OCI-M2 (cell line): Measurements from ENCODE around the gene CLPTM1.
"Not testable (repeated sequence)": the region's sequence is repeated elsewhere in the genome, so short reads cannot be mapped to it uniquely, and the experiment has no call there.

Experiments used
- DNase-seq: peaks from one replicate; lab custom pipeline; 2025; ENCODE audit not compliant: unreplicated experiment; lab: John Stamatoyannopoulos, UW

Gene CLPTM1

GRCh38 chr19:44954649-44955504 lies at the start of gene CLPTM1:
Gene CLPTM1, plus strand, starts transcription at chr19:44955380. Its CDS starts 16 bp downstream, at chr19:44955396.
- peak; percentile 96 for DNase-seq

GRCh38 chr19:44905437-44906160 lies 49.6 kb upstream of the CLPTM1 start, which contains the start of gene APOE:
Gene APOE, plus strand, starts transcription at chr19:44905796. Its CDS starts 829 bp downstream, at chr19:44906625.
- peak; percentile 45 for DNase-seq

GRCh38 chr19:44907613-44908012 lies 47.6 kb upstream of the CLPTM1 start:
- no peak for DNase-seq

GRCh38 chr19:44908074-44908835 lies 46.9 kb upstream of the CLPTM1 start:
- DNase-seq = no peak

- no peak for DNase-seq
Observed at GRCh38 chr19:44908836-44909261, 46.3 kb upstream of the CLPTM1 start.

GRCh38 chr19:44909775-44910174 lies 45.4 kb upstream of the CLPTM1 start:
- no peak for DNase-seq

GRCh38 chr19:44911896-44912295 lies 43.3 kb upstream of the CLPTM1 start:
- DNase-seq = not testable (repeated sequence)

- no peak for DNase-seq
Observed at GRCh38 chr19:44912854-44913253, 42.3 kb upstream of the CLPTM1 start.

- peak; percentile 75 for DNase-seq
Observed at GRCh38 chr19:44913512-44914432, 41.4 kb upstream of the CLPTM1 start.

- DNase-seq = peak; percentile 74
Observed at GRCh38 chr19:44914433-44915206, 40.6 kb upstream of the CLPTM1 start, which contains the start of gene APOC1. Gene APOC1, plus strand, starts transcription at chr19:44914608. Its CDS starts 284 bp downstream, at chr19:44914892.

GRCh38 chr19:44924243-44924725 lies 30.9 kb upstream of the CLPTM1 start:
- no peak for DNase-seq

- DNase-seq = no peak
Observed at GRCh38 chr19:44925114-44925891, 29.9 kb upstream of the CLPTM1 start.

- DNase-seq = not testable (repeated sequence)
Observed at GRCh38 chr19:44926245-44927077, 28.7 kb upstream of the CLPTM1 start.

GRCh38 chr19:44927746-44928145 lies 27.4 kb upstream of the CLPTM1 start:
- DNase-seq = no peak

GRCh38 chr19:44930088-44930487 lies 25.1 kb upstream of the CLPTM1 start:
- no peak for DNase-seq

- DNase-seq = no peak
Observed at GRCh38 chr19:44931541-44931940, 23.6 kb upstream of the CLPTM1 start.

- no peak for DNase-seq
Observed at GRCh38 chr19:44939668-44940067, 15.5 kb upstream of the CLPTM1 start.
